ENCODE data around the gene CBX5.

GRCh38 chr12:54246011-54246641 lies 33.8 kb downstream of the CBX5 start:
- TF ChIP-seq EZH2 (IDR thresholded peaks at IDR 0.05; ENCODE audit: borderline replicate concordance, insufficient read depth, low read length, poor library complexity, severe bottlenecking) (no peak), POLR2AphosphoS5 (IDR thresholded peaks at IDR 0.05) (no peak), SMC3 (conservative IDR thresholded peaks at IDR 0.05; ENCODE audit: poor library complexity) (no peak), TAF1 (IDR thresholded peaks at IDR 0.05; ENCODE audit: low read depth) (no peak), EP300 (conservative IDR thresholded peaks at IDR 0.05; ENCODE audit: poor library complexity, severe bottlenecking) (no peak), RAD21 (conservative IDR thresholded peaks at IDR 0.05) (no peak)
- TF ChIP-seq, protein P1, sequence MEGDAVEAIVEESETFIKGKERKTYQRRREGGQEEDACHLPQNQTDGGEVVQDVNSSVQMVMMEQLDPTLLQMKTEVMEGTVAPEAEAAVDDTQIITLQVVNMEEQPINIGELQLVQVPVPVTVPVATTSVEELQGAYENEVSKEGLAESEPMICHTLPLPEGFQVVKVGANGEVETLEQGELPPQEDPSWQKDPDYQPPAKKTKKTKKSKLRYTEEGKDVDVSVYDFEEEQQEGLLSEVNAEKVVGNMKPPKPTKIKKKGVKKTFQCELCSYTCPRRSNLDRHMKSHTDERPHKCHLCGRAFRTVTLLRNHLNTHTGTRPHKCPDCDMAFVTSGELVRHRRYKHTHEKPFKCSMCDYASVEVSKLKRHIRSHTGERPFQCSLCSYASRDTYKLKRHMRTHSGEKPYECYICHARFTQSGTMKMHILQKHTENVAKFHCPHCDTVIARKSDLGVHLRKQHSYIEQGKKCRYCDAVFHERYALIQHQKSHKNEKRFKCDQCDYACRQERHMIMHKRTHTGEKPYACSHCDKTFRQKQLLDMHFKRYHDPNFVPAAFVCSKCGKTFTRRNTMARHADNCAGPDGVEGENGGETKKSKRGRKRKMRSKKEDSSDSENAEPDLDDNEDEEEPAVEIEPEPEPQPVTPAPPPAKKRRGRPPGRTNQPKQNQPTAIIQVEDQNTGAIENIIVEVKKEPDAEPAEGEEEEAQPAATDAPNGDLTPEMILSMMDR (IDR thresholded peaks at IDR 0.05; ENCODE audit: poor library complexity, severe bottlenecking) = no peak
- TF ChIP-seq, protein P2, sequence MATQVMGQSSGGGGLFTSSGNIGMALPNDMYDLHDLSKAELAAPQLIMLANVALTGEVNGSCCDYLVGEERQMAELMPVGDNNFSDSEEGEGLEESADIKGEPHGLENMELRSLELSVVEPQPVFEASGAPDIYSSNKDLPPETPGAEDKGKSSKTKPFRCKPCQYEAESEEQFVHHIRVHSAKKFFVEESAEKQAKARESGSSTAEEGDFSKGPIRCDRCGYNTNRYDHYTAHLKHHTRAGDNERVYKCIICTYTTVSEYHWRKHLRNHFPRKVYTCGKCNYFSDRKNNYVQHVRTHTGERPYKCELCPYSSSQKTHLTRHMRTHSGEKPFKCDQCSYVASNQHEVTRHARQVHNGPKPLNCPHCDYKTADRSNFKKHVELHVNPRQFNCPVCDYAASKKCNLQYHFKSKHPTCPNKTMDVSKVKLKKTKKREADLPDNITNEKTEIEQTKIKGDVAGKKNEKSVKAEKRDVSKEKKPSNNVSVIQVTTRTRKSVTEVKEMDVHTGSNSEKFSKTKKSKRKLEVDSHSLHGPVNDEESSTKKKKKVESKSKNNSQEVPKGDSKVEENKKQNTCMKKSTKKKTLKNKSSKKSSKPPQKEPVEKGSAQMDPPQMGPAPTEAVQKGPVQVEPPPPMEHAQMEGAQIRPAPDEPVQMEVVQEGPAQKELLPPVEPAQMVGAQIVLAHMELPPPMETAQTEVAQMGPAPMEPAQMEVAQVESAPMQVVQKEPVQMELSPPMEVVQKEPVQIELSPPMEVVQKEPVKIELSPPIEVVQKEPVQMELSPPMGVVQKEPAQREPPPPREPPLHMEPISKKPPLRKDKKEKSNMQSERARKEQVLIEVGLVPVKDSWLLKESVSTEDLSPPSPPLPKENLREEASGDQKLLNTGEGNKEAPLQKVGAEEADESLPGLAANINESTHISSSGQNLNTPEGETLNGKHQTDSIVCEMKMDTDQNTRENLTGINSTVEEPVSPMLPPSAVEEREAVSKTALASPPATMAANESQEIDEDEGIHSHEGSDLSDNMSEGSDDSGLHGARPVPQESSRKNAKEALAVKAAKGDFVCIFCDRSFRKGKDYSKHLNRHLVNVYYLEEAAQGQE (IDR thresholded peaks at IDR 0.05; ENCODE audit: borderline replicate concordance) = no peak

Measured in neural cell (in vitro differentiated cells).